Testis (tissue), 3 donors: ENCODE results near the gene RASAL2. TPM values are rescaled to one million over a fixed set of nuclear protein-coding genes. Genes with fewer than 3 reads are reported as not detected.

ENCODE experiments used
- DNase-seq: peaks from one replicate; pipeline ENCODE4 v3.0.0-alpha.2; 2019
- H3K27ac ChIP-seq, 2 donors: fragments of 200-600 bp; sonication (generic); one replicate each; pipeline ENCODE4 v1.5.1; 2019
- H3K27me3 ChIP-seq: fragments of 200-600 bp; sonication (generic); one replicate; pipeline ENCODE4 v1.5.1; 2019
- H3K36me3 ChIP-seq: fragments of 200-600 bp; sonication (generic); one replicate; pipeline ENCODE4 v1.5.1; 2017; ENCODE audit warnings: low read depth; ENCODE audit errors: missing control alignments
- H3K4me1 ChIP-seq: fragments of 200-600 bp; sonication (generic); one replicate; pipeline ENCODE4 v1.5.1; 2019
- H3K4me3 ChIP-seq, 2 donors: fragments of 200-600 bp; sonication (generic); one replicate each; pipeline ENCODE4 v1.5.1; 2017 to 2019
- H3K9me3 ChIP-seq: fragments of 200-600 bp; sonication (generic); one replicate; pipeline ENCODE4 v1.5.1; 2017
- POLR2A ChIP-seq: fragments of 450-650 bp; IDR thresholded peaks from one replicate; pipeline ENCODE4 v1.6.1; 2017; ENCODE audit warnings: antibody characterized with exemption, mild to moderate bottlenecking, moderate library complexity
- WGBS, 2 donors: methylation state at CpG; one replicate each; pipeline ENCODE4 v1.1.5; 2018; 5-methylcytosine and 5-hydroxymethylcytosine counted together
- intact Hi-C: fragments of 100-400 bp; cut with DNase I; formaldehyde crosslinking; loops from one replicate; pipeline ENCODE4 v1.15.1; 2023; ENCODE audit warnings: low total_unique reads
- polyA plus RNA-seq: library from polyadenylated mRNA; stranded (reverse); fragments of 350-450 nt; fragmentation: Illumina TruSeq; extraction: RNeasy Lipid Tissue Mini Kit (QIAGEN cat#74804); gene quantifications from one replicate; pipeline ENCODE4 v1.2.3, GENCODE V29; 2014; ENCODE audit warnings: low read depth, low replicate concordance; ENCODE audit not compliant: insufficient read depth
- total RNA-seq, 2 donors: library from RNA; depleted of rRNA; stranded (reverse); fragments of >200 nt; gene quantifications; one replicate each; pipeline ENCODE4 v1.2.3, GENCODE V29; 2016
- TF ChIP-seq, protein P1 (sequence below), 3 experiments: fragments of 450-650 bp in 2 of 3; fragments of 200-600 bp in 1 of 3; sonication (generic) in 1 of 3; IDR thresholded peaks; one replicate each; pipeline ENCODE4 v1.5.1; 2016 to 2019; ENCODE audit warnings: antibody characterized with exemption in 3 of 3, mild to moderate bottlenecking in 2 of 3, moderate library complexity in 1 of 3

The RASAL2 gene
- total and polyA plus RNA-seq, 3 donors from 2014 or later: 25.9 to 41.7 (median 39.6) TPM

- H3K36me3 ChIP-seq: no peaks in the 10 kb centered on the region
These were observed 57.9 kb downstream of the RASAL2 start for GRCh38 chr1:178151831-178152230.

DNA sequence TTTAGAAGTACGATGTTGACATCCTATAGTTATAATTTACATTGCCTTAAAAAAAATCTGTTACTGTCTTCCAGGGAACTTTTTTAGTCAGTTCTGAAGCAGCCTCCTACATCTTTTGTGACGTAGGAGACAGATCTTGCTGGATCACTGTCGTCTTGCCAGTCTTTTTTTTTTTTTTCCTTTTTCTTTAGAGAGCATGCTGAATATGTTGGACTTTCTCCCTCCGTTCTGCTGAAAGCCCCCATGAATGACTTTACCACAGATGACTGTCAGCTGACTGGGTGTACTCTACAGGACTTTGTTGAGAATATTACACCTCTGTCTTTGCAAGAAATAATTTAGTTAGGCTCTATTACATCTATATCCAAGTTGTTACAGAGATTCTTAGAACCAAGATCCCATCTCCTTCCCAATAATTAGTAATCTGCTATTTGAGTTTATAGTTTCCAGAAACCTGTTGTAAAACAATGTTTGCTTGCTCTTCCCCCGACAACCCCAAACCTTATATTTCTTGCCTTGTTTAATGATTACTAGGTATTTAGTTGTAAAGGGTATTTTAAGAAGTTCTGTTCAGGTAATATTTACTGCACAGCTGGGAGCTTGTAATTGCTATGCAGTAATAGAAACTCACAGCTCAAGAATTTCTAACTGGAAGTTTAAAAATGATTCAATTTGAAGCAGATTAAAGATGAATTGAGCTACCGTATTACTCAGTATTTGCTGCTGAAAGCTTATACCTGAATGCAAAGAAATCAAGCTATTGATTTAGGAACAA lies 61.8 kb downstream of the RASAL2 start:
- no peak for DNase-seq
- H3K4me3 ChIP-seq: no peak overlapping the region
- TF ChIP-seq, protein P1, sequence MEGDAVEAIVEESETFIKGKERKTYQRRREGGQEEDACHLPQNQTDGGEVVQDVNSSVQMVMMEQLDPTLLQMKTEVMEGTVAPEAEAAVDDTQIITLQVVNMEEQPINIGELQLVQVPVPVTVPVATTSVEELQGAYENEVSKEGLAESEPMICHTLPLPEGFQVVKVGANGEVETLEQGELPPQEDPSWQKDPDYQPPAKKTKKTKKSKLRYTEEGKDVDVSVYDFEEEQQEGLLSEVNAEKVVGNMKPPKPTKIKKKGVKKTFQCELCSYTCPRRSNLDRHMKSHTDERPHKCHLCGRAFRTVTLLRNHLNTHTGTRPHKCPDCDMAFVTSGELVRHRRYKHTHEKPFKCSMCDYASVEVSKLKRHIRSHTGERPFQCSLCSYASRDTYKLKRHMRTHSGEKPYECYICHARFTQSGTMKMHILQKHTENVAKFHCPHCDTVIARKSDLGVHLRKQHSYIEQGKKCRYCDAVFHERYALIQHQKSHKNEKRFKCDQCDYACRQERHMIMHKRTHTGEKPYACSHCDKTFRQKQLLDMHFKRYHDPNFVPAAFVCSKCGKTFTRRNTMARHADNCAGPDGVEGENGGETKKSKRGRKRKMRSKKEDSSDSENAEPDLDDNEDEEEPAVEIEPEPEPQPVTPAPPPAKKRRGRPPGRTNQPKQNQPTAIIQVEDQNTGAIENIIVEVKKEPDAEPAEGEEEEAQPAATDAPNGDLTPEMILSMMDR (IDR thresholded peaks at IDR 0.05): no peak
- no peak for TF ChIP-seq POLR2A
- no peaks in the 10 kb centered on the region for H3K4me1 ChIP-seq
- intact Hi-C loops: no loop called here
- no peaks in the 10 kb centered on the region for H3K36me3 ChIP-seq
- no peaks in the 10 kb centered on the region for H3K27me3 ChIP-seq
- no peaks in the 10 kb centered on the region for H3K9me3 ChIP-seq
- WGBS, 2 donors: 81% methylated on average over 6 of the region's 6 CpGs
- no peak overlapping the region for H3K27ac ChIP-seq

More at GRCh38 chr1:178151831-178152230, 57.9 kb downstream of the RASAL2 start:
- Histone ChIP-seq H3K4me1 (no peaks in the 10 kb centered on the region), H3K9me3 (no peaks in the 10 kb centered on the region), H3K4me3 (no peak overlapping the region), H3K27ac (no peak overlapping the region), H3K27me3 (no peaks in the 10 kb centered on the region)
- DNase-seq: no peak
- 77 to 78% methylated on average over 1 of the region's 1 CpG for WGBS, 2 donors
- intact Hi-C loops: no loop called here
- no peak for TF ChIP-seq POLR2A
- TF ChIP-seq, protein P1 (IDR thresholded peaks at IDR 0.05): no peak

DNA sequence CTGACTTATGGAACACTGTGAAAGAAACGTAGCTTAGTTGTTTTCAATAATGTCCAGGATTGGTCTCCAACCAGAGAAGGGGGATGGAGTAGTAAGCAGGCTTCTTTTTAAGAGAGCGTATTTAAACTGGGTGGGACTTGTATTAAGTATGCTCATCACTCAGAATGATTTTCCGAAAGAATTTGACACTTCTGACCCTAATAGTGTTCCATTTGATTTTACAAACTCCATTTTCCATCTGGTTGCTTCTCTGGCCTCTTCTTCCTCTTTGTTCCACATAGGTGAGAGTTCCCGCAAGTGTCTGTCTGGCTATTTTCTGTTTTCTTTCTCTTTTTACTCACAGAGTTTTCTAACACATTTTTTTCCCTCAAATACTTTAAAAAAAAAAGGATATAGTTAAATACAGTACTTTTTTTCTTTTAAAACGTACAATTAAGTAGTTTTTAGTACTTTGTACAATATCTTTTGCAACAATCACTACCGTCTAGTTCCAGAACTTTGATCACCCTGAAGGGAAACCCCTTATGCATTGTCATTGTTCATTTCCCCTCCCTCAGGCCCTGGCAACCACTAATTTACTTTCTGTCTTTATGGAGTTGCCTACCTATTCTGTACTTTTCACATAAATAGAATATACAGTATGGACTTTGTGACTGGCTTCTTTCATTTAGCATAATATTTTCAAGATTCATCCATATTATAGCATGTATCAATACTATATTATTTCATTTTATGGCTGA lies 67.0 kb downstream of the RASAL2 start:
- no peaks in the 10 kb centered on the region for H3K27me3 ChIP-seq
- no peak for TF ChIP-seq POLR2A
- TF ChIP-seq, protein P1 (IDR thresholded peaks at IDR 0.05): no peak
- H3K9me3 ChIP-seq: no peaks in the 10 kb centered on the region
- no peaks in the 10 kb centered on the region for H3K36me3 ChIP-seq
- intact Hi-C loops: no loop called here
- H3K27ac ChIP-seq: no peak overlapping the region
- DNase-seq: no peak
- no peaks in the 10 kb centered on the region for H3K4me1 ChIP-seq
- WGBS, 2 donors: 66 to 82% methylated on average over 6 of the region's 6 CpGs
- no peak overlapping the region for H3K4me3 ChIP-seq

GRCh38 chr1:178161516-178161915 lies 67.6 kb downstream of the RASAL2 start:
- DNase-seq: no peak
- 77 to 78% methylated on average over 2 of the region's 2 CpGs for WGBS, 2 donors
- TF ChIP-seq POLR2A: no peak
- TF ChIP-seq, protein P1 (IDR thresholded peaks at IDR 0.05): no peak
- no peak overlapping the region for H3K4me3 ChIP-seq
- H3K4me1 ChIP-seq: no peaks in the 10 kb centered on the region
- no peak overlapping the region for H3K27ac ChIP-seq
- H3K36me3 ChIP-seq: no peaks in the 10 kb centered on the region
- no peaks in the 10 kb centered on the region for H3K9me3 ChIP-seq
- H3K27me3 ChIP-seq: no peaks in the 10 kb centered on the region
- intact Hi-C loops: no loop called here
